ENCODE results near the gene IFNGR1.

DNA sequence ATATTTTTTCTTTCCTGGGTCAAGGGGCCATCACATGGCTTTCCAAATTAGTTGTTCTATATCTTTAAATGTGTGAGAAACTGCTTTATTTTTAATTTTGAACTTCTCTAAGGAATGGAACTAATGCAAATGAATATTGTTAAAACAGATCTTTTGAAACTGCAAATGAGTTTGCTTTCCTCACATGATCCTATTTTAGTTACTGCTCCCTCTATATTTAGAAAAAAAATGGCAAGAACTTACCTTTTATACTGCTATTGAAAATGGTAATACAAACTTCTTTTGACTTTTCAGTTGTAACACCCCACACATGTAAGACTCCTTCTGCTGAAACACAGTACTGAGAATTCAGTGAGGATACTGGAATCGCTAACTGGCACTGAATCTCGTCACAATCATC, 15.9 kb downstream of the IFNGR1 start:
- TF ChIP-seq POLR2A (IDR thresholded peaks at IDR 0.05): no peak
- TF ChIP-seq, protein P1, sequence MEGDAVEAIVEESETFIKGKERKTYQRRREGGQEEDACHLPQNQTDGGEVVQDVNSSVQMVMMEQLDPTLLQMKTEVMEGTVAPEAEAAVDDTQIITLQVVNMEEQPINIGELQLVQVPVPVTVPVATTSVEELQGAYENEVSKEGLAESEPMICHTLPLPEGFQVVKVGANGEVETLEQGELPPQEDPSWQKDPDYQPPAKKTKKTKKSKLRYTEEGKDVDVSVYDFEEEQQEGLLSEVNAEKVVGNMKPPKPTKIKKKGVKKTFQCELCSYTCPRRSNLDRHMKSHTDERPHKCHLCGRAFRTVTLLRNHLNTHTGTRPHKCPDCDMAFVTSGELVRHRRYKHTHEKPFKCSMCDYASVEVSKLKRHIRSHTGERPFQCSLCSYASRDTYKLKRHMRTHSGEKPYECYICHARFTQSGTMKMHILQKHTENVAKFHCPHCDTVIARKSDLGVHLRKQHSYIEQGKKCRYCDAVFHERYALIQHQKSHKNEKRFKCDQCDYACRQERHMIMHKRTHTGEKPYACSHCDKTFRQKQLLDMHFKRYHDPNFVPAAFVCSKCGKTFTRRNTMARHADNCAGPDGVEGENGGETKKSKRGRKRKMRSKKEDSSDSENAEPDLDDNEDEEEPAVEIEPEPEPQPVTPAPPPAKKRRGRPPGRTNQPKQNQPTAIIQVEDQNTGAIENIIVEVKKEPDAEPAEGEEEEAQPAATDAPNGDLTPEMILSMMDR (IDR thresholded peaks at IDR 0.05): no peak
- TF ChIP-seq POLR2AphosphoS5 (IDR thresholded peaks at IDR 0.05): no peak
- TF ChIP-seq EP300 (IDR thresholded peaks at IDR 0.05): no peak
